Esophagus muscularis mucosa (tissue), 4 donors: Measurements from ENCODE around the gene DHX9. TPM values are rescaled to one million over a fixed set of nuclear protein-coding genes. Genes with fewer than 3 reads are reported as not detected.

ENCODE experiments used
- DNase-seq: peaks from one replicate; pipeline ENCODE4 v3.0.0-alpha.2; 2017; ENCODE audit errors: extremely low spot score
- H3K27ac ChIP-seq, 4 donors: fragments of 200-600 bp; sonication (generic); replicated peaks in 1 of 4; 1 replicate in 3 of 4; 2 replicates in 1 of 4; pipeline ENCODE4 v1.5.1; 2016 to 2019; ENCODE audit warnings: mild to moderate bottlenecking in 1 of 4
- H3K27me3 ChIP-seq, 4 donors: fragments of 200-600 bp; sonication (generic); one replicate each; pipeline versions ENCODE4 v1.5.1 to v1.6.0; 2016 to 2019
- H3K36me3 ChIP-seq, 4 donors: fragments of 200-600 bp; sonication (generic); one replicate each; pipeline ENCODE4 v1.5.1; 2016 to 2019
- H3K4me1 ChIP-seq, 4 donors: fragments of 200-600 bp; sonication (generic); one replicate each; pipeline ENCODE4 v1.5.1; 2016 to 2019
- H3K4me3 ChIP-seq, 4 donors: fragments of 200-600 bp; sonication (generic); 1 replicate in 2 of 4; 2 replicates in 2 of 4; pipeline ENCODE4 v1.5.1; 2016 to 2019; ENCODE audit warnings: mild to moderate bottlenecking in 4 of 4, moderate library complexity in 1 of 4
- H3K9me3 ChIP-seq, 4 donors: fragments of 200-600 bp; sonication (generic); 1 replicate in 3 of 4; 2 replicates in 1 of 4; pipeline ENCODE4 v1.5.1; 2016 to 2019
- EP300 ChIP-seq: sonication (generic); formaldehyde crosslinking; IDR thresholded peaks from one replicate; pipeline ENCODE4 v1.6.1; 2017; ENCODE audit warnings: antibody characterized with exemption
- POLR2A ChIP-seq: fragments of 450-650 bp; IDR thresholded peaks from one replicate; pipeline ENCODE4 v1.6.1; 2017; ENCODE audit warnings: antibody characterized with exemption, moderate library complexity, mild to moderate bottlenecking, low read depth
- POLR2AphosphoS5 ChIP-seq, 2 donors: sonication (generic); formaldehyde crosslinking; IDR thresholded peaks; one replicate each; pipeline ENCODE4 v1.6.1; 2017; ENCODE audit warnings: antibody characterized with exemption in 2 of 2
- WGBS: methylation state at CpG from one replicate; pipeline ENCODE4 v1.1.5; 2018; 5-methylcytosine and 5-hydroxymethylcytosine counted together
- intact Hi-C: fragments of 100-400 bp; cut with DNase I; formaldehyde crosslinking; loops from one replicate; pipeline ENCODE4 v1.15.1; 2023
- total RNA-seq, 4 donors: library from RNA; depleted of rRNA; stranded (reverse); fragments of >200 nt; gene quantifications; one replicate each; pipeline versions ENCODE4 v1.1.0 to v1.2.1, GENCODE V29; 2016
- TF ChIP-seq, protein P1 (sequence below), 3 experiments: fragments of 200-600 bp in 2 of 3; fragments of 450-650 bp in 1 of 3; sonication (generic) in 2 of 3; IDR thresholded peaks; one replicate each; pipeline ENCODE4 v1.5.1; 2017 to 2019; ENCODE audit warnings: antibody characterized with exemption in 3 of 3, mild to moderate bottlenecking in 2 of 3, moderate library complexity in 1 of 3

Gene DHX9
- total RNA-seq, 4 donors from 2014 or later = 73.0 to 89.7 (median 74.5) TPM

GRCh38 chr1:182795563-182796228, 43.5 kb upstream of the DHX9 start:
- Histone ChIP-seq H3K27ac (no peak overlapping the region), H3K27me3 (no peaks in the 10 kb centered on the region)
- 74% methylated on average over 8 of the region's 8 CpGs for WGBS

GRCh38 chr1:182802006-182802803, 36.9 kb upstream of the DHX9 start:
- H3K4me1 ChIP-seq = no peaks in the 10 kb centered on the region
- H3K36me3 ChIP-seq = peaks cover 6 to 36% (median 18%) of the 10 kb centered on the region in 4 donors
- no peak overlapping the region for H3K4me3 ChIP-seq
- WGBS = 94% methylated on average over 4 of the region's 4 CpGs
- no peak for TF ChIP-seq POLR2AphosphoS5 (IDR thresholded peaks at IDR 0.05)
- TF ChIP-seq, protein P1, sequence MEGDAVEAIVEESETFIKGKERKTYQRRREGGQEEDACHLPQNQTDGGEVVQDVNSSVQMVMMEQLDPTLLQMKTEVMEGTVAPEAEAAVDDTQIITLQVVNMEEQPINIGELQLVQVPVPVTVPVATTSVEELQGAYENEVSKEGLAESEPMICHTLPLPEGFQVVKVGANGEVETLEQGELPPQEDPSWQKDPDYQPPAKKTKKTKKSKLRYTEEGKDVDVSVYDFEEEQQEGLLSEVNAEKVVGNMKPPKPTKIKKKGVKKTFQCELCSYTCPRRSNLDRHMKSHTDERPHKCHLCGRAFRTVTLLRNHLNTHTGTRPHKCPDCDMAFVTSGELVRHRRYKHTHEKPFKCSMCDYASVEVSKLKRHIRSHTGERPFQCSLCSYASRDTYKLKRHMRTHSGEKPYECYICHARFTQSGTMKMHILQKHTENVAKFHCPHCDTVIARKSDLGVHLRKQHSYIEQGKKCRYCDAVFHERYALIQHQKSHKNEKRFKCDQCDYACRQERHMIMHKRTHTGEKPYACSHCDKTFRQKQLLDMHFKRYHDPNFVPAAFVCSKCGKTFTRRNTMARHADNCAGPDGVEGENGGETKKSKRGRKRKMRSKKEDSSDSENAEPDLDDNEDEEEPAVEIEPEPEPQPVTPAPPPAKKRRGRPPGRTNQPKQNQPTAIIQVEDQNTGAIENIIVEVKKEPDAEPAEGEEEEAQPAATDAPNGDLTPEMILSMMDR (IDR thresholded peaks at IDR 0.05) = no peak
- TF ChIP-seq EP300 = no peak
- no peak for TF ChIP-seq POLR2A
- no peaks in the 10 kb centered on the region for H3K27me3 ChIP-seq
- no peak overlapping the region for H3K27ac ChIP-seq
- no peak for DNase-seq
- H3K9me3 ChIP-seq = no peaks in the 10 kb centered on the region
- intact Hi-C loops = no loop called here

More at GRCh38 chr1:182795563-182796228, 43.5 kb upstream of the DHX9 start:
- H3K4me1 ChIP-seq = no peaks in the 10 kb centered on the region
- H3K4me3 ChIP-seq = no peak overlapping the region
- peaks cover 0 to 17% (median 5%) of the 10 kb centered on the region in 4 donors for H3K36me3 ChIP-seq
- no peaks in the 10 kb centered on the region for H3K9me3 ChIP-seq
- TF ChIP-seq EP300 = no peak
- TF ChIP-seq, protein P1 (IDR thresholded peaks at IDR 0.05) = no peak
- DNase-seq = no peak
- intact Hi-C loops = no loop called here

GRCh38 chr1:182803846-182804245, 35.3 kb upstream of the DHX9 start:
- Histone ChIP-seq H3K36me3 (peaks cover 6 to 50% (median 24%) of the 10 kb centered on the region in 4 donors), H3K27me3 (no peaks in the 10 kb centered on the region), H3K4me3 (no peak overlapping the region), H3K27ac (no peak overlapping the region), H3K4me1 (no peaks in the 10 kb centered on the region), H3K9me3 (no peaks in the 10 kb centered on the region)
- no peak for TF ChIP-seq POLR2AphosphoS5 (IDR thresholded peaks at IDR 0.05)
- TF ChIP-seq, protein P1 (IDR thresholded peaks at IDR 0.05) = no peak
- WGBS = 76% methylated on average over 1 of the region's 1 CpG
- intact Hi-C loops = no loop called here
- DNase-seq = no peak

DNA sequence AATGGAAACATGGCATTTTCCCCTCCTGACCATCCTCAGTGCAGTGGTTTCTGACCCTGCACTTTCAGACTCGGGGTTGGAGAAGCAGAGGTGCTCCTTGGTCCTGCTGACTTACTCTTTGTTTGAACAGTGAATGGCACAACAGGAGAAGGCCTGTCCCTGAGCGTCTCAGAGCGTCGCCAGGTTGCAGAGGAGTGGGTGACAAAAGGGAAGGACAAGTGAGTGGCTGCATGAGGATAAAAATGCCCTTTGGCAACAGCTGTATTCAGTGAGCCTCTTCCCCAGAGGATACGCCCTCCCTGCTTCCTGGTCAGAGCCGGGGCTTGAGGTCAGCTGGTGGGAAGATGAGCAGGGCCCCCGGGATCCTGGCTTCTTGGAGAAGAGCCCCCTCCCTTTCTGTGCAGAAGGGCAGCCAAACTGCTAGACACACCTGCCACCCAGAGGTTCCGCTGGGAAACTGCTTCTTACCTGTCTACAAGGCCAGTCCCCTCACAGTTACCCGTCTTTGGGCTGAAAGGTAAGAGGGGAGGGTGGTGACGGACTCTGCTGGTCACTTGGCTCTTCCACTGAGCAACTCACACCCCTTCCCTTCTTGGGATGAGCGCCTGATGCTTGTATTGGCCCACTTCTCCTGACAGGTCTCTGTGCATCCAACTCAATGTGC, 33.0 kb upstream of the DHX9 start:
- H3K36me3 ChIP-seq = peaks cover 6 to 58% (median 24%) of the 10 kb centered on the region in 4 donors
- DNase-seq = no peak
- H3K27me3 ChIP-seq = no peaks in the 10 kb centered on the region
- H3K4me1 ChIP-seq = no peaks in the 10 kb centered on the region
- TF ChIP-seq EP300 (no peak), POLR2A (no peak), POLR2AphosphoS5 (IDR thresholded peaks at IDR 0.05) (no peak)
- TF ChIP-seq, protein P1 (IDR thresholded peaks at IDR 0.05) = no peak
- no peak overlapping the region for H3K4me3 ChIP-seq
- intact Hi-C loops = no loop called here
- 80% methylated on average over 11 of the region's 11 CpGs for WGBS
- no peaks in the 10 kb centered on the region for H3K9me3 ChIP-seq
- no peak overlapping the region for H3K27ac ChIP-seq
